NB4 (cell line): Measurements from ENCODE around the gene POLR2L.

ENCODE experiments used
- DNase-seq: peaks from one replicate; pipeline ENCODE4 v3.0.0; 2010; ENCODE audit warnings: low read depth
- H3K4me3 ChIP-seq: one replicate; pipeline ENCODE4 v1.5.1; 2011; ENCODE audit warnings: mild to moderate bottlenecking, low read depth, low read length, moderate library complexity
- CTCF ChIP-seq: IDR thresholded peaks from one replicate; pipeline ENCODE4 v1.5.1; 2012; ENCODE audit warnings: low read depth, low read length
- MAX ChIP-seq: IDR thresholded peaks from 2 replicates; pipeline ENCODE4 v1.6.1; 2011; ENCODE audit warnings: low read depth, low read length
- MYC ChIP-seq: IDR thresholded peaks from 2 replicates; pipeline ENCODE4 v1.6.1; 2011; ENCODE audit warnings: low read depth, low read length
- POLR2A ChIP-seq: IDR thresholded peaks from 2 replicates; pipeline ENCODE4 v1.6.1; 2011; ENCODE audit warnings: mild to moderate bottlenecking; ENCODE audit not compliant: insufficient read length; ENCODE audit errors: extremely low read depth

Gene POLR2L

DNA sequence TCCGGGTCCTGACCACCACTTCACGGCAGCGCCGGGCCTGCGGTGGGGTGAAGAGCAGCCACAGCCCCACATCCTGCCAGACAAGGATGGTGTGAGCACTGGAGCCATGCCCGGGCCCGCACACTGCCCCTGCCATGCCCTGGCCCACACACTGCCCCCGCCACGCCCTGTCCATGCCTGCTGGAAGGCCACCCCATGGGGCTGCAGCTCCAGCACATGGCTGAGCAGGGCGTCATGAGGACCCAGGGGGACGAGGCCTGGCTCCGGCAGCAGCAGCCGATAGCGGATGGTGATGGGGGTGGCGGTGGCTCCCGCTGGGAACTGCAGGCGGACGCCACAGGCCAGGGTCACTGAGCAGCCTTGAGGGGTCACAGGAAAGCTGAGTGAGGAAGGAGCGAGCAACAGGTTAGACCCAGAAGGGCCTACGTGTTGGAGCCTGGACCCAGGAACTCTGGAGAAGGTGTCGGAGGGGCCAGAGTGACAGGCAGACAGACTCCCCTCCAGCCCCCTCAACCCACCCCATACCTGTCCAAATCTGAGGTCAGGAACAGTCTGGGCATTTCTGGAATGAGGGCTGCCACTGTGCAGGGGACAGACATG is 40.2 kb downstream of the POLR2L start:
- DNase-seq = no peak
- no peak for TF ChIP-seq CTCF
- TF ChIP-seq MYC = no peak
- TF ChIP-seq MAX = no peak
- no peak for TF ChIP-seq POLR2A
- no peak overlapping the region for H3K4me3 ChIP-seq

GRCh38 chr11:801097-801780 is 41.1 kb downstream of the POLR2L start:
- H3K4me3 ChIP-seq = no peak overlapping the region
- DNase-seq = no peak
- no peak for TF ChIP-seq CTCF
- TF ChIP-seq MYC = no peak
- TF ChIP-seq POLR2A = no peak
- TF ChIP-seq MAX = no peak

DNA sequence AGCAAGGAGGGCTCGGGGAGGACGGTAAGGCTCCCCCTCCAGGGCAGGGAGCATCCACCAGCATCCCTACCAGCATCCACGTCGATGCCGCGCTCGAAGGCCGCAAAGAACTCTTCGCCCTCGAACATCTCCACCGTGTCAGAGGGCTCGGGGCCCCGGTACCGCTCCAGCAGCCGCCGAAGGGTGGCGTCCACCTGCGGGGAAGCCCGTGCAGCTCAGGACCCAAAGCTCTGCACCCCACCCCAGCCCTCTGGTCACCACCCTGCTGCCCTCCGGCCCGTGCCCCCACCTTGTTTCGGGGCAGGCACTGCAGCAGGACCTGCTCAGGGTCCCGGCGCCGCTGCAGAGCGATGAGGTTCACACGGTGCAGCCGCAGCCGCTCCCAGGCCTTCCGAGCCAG is 41.9 kb downstream of the POLR2L start:
- no peak for DNase-seq
- no peak overlapping the region for H3K4me3 ChIP-seq
- TF ChIP-seq CTCF (no peak), POLR2A (no peak), MAX (no peak), MYC (no peak)

DNA sequence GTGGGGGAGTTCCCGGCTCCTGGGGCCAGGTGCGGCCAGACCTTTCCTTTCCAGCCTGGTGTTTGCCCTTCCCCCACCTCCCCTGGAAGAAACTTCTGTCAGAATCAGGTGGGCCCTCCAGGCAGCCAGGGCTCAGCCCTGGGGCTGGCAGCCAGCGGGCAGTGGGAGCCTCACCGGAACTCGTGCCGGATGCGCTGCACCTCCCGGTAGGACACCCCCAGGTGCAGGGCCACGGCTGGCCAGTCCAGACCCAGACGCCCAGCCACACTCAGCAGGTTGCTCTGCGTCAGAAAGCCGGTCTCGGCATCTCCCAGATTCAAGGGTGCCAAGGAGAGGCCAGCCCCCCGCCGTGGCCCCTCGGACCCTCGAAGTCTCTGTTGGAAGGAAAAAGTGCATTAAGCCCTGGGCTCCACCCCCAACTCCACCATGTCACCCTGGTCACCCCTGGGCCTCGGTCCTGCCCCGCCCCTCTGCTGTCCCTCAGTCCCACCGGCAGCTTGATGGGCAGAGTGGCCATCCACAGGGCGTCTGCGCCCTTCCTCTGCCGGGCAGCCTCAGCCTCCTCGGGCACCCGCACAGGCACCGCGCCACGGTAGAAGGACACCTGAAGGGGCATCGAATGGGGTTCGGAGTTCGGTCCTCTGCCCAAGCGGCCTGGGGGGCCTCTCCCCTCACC is 42.5 kb downstream of the POLR2L start:
- no peak overlapping the region for H3K4me3 ChIP-seq
- DNase-seq = no peak
- TF ChIP-seq MYC (no peak), POLR2A (no peak), MAX (no peak), CTCF (no peak)

DNA sequence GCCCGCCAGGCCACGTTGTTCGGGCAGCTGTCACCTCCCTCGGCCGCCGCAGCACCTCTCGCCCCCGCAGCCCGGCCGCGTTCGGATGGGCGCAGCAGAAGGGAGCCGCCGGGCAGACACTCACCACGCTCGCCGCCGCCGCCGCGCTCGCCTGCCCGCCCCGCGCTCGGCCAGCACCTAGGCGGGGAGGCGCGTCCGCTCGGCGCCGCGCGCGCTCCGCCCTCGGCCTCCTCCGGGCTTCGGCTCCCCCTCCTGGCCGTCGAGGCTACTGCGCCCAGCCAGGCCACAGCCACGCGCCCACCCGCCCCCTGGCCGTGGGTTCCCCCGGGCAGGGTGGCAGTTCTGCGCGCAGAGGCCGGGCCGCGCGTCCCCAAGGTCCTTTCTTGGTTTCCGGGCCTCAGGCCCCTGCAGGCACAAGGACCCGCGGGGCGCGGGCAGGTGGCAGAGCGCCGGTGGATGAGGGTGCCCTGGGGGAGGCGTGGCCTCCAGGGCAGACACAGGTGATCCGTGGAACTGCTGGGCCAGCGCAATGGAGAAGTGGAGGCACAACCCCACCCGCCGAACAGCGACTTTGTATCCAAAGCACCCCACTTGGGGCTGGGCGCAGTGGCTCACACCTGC is 44.1 kb downstream of the POLR2L start, which contains the start of gene SLC25A22:
Gene SLC25A22 (minus strand): TSS at position 189 of the 621 bp plus-strand sequence. CDS start 3,275 bp downstream, outside the sequence.
- H3K4me3 ChIP-seq = peak within 1 kb of the TSS; percentile 69
- TF ChIP-seq MAX (peak; percentile 48; the same call in 1 of the 2 replicates), POLR2A (no peak), CTCF (peak; percentile 47), MYC (peak; percentile 67)
- peak; percentile 85 for DNase-seq
